ENCODE measurements around the gene NPAS2.

Gene NPAS2

DNA sequence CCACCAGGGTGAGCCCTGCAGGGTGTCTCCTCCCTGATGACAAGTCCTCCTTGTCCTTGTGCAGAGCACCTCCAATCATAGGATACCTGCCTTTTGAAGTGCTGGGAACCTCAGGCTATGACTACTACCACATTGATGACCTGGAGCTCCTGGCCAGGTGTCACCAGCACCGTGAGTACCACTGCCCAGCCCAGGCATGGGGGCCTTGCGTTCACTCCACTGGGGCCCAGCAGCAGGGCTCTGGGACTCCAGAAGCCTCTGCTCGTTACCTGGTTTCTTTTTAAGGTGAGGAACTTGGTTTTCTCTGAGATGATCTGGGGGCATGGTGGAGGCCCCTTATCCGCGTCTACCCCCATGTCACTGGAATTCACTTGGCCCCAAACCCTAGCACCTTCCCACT is 145.7 kb downstream of the NPAS2 start:
- DNase-seq (ENCODE audit: low read depth in 2 of 2) = no peak

DNA sequence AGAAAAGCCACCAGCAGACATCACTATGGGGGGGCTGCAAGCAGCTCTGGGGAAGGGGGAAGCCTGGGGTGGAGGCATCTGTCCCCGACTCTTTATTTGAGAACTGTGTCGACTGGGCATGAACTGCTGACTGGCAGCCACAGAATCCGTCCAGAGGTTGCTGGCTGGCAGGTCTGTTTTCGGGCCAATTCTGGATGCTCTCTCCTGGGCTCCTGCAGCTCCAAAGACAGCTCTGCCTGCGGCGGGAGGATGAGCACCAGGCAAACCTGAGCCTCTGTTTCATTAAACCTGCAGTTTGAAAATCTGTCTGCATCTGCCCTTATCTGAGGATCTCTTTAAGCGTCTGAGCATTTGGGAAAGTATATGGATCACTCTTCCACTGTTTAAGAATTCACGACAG is 147.8 kb downstream of the NPAS2 start:
- no peak for DNase-seq (ENCODE audit: low read depth in 2 of 2)

DNA sequence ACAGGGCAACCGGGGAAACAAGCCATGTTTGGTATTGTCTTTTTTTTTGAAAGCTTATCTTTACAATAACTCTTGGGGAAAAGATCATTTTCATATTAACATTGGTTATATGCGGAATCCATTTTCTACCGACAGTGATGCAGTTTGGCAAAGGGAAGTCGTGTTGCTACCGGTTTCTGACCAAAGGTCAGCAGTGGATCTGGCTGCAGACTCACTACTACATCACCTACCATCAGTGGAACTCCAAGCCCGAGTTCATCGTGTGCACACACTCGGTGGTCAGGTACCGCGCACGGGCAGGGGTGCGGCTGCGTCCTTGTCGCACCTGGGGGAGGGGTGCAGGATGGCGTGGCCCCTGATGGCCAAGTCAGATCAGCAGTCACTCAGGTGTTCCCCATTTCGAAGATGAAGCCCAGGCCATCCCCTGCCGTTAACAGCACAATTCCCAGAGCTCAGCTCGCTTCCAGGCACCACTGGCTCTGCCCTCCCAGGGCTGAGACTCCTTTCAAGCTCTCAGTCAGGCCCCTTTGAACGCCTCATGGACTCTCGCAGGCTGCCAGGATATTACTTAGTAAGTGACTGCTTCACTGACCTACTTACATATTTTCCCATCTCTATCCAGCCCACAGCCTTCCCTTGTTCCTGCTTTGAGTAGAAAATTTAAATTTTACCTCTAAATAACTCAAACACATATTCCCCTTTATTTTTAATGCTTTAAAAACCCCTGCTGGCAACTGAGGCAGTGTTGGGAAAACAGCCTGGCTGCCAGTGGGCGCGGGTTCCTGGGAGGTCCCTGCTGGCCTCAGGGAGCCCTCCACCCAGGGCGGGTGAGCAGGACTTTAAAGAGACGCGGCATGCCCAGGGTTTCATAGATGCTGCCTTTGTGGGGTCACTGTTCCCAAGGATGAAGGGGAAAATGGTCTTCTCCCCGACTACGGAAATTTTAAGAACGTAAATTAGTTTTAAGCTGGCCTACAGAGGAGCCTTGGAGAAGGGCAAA is 148.5 kb downstream of the NPAS2 start:
- no peak for DNase-seq (ENCODE audit: low read depth in 2 of 2)

DNA sequence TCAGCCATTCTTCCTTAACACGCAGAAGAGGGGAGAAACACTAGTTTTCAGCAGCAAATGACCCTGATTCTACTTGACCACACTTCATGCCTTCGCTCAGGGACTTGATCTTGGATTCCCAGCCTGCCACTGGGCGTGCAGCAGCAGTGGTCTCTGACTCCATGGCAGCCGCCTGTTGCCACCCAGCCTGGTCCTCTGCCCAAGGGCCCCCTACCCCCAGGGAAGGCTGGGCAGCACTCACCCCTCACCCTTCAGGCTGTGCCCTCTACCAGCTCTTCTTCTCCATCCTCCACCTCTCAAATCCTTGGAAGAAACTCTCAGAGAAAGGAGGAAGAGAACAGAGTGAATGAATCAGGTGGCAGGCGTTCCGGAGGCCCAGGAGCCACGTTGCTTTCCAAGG is 150.1 kb downstream of the NPAS2 start:
- no peak for DNase-seq (ENCODE audit: low read depth in 2 of 2)

DNA sequence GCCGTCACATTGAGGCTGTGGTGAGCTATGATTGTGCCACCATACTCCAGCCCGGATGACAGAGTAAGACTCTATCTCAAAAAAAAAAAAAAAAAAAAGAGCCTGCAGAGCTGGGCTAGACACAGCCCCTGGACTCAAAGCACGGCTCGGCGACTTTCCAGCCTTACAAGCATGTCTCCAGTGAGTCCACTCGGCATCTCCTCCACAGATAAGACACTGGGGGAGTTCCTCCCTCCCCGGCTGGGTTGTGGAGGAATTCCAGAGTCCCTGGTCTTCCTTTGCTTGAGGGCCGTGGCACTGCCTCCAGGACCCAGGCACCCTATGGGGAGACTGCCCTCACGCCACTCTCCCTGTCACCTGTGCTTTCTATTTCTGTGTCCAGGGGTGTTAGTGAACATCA is 151.3 kb downstream of the NPAS2 start:
- DNase-seq (ENCODE audit: low read depth in 2 of 2) = no peak

DNA sequence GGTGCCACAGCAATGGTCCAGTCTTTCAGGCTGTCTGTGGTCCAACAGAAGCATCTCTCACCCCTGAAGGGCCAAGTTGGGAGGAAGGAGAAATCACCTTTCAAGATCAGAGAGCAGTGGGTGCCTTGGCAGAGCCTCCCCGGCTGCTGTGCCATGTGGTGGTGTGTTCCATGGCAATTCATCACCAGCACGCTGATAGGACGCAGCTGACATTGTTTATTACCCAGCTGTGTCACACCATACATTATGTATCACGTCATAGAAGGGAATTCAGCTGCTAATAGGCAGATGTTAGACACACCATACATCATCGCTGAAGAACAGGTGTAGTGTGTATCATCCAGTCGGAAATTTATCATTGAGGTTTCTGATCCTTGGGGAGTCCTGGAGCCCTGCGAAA is 152.5 kb downstream of the NPAS2 start:
- DNase-seq (ENCODE audit: low read depth in 2 of 2) = no peak

DNA sequence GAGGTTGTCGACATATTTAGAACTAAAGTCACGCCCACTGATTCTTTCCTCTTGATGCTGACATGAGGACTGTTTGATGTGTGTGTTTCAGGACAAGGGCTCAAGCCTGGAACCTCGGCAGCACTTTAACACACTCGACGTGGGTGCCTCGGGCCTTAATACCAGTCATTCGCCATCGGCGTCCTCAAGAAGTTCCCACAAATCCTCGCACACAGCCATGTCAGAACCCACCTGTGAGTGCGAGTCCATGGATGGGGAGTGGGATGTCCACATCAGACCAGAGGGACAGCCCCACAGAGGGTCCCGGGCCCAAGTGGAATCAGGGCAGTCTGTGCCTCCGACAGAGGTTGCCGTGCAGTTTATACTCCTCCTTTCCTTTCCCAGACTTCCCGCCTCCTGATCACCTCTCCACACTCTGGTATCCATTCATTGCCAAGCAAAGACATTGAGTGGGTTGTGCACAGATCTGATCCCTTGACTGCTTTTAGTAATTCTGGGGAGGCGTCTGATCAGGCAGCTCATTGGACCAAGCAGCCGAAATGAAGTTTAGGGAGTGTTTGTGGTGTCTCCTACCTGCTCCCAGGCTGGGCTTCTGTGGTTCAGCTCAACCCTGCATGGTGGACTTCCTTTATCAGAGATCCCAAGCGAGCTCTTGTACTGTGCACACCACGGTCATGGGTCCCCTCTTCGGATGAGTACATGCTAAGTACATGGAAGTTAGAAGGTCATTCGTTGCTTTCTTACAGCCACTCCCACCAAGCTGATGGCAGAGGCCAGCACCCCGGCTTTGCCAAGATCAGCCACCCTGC is 155.0 kb downstream of the NPAS2 start:
- DNase-seq (ENCODE audit: low read depth in 2 of 2) = no peak

DNA sequence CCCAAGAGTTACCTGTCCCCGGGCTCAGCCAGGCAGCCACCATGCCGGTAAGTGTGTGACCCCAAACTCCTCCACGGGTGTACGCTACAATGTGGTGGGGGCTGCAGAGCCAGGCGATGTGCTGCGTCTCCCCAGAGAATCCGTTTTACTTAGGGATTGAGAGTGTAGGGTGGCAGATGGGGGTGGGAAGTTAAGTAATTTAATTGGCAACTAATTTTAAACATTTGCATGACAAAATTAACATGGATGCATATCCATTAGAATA is 155.5 kb downstream of the NPAS2 start:
- no peak for DNase-seq (ENCODE audit: low read depth in 2 of 2)

DNA sequence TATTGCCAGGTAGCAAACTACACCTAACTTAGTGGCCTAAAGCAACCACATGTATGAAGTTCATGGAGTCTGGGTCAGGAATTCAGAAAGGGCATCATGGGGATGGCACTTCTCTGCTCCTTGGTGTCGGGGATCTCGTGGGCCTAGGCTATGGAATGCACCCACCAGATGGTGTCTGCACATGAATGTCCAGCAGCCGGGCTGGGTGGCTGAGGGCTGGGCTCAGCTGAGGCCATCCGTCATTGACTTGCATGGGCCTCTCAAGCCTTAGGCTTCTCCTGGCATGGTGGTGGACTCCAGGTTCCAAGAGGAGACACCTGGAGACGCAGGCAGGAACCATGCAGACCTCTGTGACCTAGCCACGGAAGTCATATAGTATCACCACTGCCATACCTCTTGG is 156.1 kb downstream of the NPAS2 start:
- no peak for DNase-seq (ENCODE audit: low read depth in 2 of 2)

DNA sequence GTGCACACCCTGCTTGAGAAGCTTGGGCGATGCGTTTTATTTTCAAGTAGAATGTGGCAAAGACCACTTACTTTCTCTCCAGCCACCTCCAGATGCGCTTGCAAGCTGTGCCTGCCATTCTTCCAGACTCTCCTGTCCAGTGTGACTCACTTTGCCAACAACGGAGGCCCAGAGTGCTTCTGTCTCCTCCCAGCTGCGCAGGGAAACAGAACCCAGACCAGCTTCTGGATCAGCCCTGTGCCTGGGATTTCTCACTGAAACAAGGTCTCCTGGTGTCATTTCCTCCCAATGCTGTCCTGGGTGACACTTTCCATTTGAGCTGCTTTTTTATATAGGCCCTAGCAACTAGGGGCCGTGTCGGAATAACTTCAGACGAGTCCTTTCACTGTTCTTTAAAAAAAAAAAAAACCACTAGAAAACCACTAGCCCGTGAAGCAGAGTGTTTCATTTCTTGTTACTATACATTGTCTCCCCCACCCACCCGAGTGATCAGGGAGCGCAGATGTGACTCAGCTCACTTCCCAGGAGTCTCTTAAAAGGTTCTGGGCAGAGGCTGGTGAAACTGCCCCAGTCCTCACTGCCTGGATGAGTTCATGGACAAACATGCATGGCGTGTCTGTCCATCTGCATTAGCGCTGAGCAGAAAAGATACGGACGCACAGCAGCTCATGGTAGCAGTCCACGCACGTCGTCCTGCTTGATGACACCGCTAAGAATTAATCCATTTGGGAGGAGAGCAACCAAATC is 156.9 kb downstream of the NPAS2 start:
- no peak for DNase-seq (ENCODE audit: low read depth in 2 of 2)

DNA sequence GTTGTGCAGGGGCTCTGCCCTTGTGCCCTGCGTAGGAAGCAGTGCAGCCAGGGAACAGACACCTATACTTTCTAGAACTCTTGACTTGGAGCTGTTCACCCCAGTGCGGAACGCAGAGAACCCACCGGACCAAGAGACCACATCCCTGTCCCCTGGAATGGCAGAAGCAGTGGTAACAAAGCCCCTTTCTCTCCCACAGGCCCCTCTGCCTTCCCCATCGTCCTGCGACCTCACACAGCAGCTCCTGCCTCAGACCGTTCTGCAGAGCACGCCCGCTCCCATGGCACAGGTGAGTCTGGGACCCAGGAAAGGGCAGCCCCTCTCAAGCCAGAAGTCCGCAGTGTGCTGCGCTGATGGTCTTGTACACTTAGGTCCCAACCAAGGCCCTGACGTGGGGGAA is 157.6 kb downstream of the NPAS2 start:
- DNase-seq (ENCODE audit: low read depth in 2 of 2) = no peak

DNA sequence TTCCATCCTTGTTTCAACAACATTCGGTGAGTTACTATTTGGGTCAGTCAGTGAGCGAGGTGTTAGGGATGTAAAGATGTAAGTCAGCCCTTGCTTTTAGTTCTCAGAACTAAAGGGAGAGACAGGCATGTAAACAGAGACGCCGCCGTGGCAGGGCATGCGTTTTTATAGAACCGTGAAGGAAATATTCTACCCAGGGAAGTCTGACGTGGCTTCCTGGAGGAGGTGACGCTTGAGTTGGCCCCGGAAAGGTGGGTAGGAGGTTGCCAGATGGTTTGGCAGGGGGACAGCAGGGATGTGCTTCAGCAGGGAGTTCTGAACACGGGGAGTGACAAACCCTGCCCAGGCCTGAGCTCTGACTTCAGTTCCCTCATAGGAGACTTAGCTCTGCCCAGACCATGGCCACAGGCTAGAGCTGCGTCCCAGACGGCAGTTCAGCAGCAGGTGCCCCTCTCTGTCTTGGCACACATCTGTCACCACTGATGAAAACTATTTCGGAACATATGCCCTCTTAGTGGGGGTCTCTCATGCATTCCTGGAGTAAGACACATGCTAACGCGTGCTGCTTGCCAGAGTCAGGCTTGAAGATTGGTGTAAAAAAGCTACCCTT is 158.7 kb downstream of the NPAS2 start:
- no peak for DNase-seq (ENCODE audit: low read depth in 2 of 2)

DNA sequence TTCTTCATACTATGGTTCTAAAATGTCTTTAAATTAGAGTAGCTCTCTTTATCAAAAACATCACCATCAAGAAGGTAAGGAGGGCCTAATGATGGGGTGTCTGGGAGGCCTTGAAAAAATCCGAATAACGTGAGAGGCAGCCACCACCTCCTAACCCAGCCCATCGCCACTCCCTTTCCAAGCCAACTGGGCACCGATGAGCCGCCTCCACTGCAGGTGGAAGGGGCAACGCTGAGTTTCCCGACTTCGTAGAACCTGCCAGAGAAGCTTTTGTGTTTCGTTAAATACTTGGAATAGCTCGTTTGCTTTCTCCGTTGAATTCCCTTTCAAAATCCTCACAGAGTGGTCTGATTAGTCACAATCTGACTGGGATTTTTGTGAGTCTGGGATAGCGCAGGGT is 160.1 kb downstream of the NPAS2 start:
- no peak for DNase-seq (ENCODE audit: low read depth in 2 of 2)

DNA sequence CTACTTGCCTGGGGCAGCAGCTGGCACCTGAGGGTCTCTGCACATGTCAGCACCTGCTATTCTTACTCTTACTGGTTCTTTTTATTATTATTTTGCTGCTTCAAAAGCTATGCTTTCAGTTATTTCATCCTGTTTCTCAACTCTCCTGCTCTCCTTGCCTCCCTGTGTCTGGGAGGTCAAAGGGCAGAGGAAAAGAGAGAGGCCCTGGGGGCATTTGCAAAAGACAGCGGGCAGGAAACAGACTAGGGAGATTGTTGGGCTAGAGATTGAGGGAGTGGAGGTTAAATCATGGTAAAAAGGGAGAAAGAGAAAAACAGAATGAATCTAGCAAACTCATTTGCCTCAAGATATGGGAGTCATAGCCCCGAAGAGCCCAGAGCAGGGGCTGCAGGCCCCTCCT is 161.1 kb downstream of the NPAS2 start:
- no peak for DNase-seq (ENCODE audit: low read depth in 2 of 2)

DNA sequence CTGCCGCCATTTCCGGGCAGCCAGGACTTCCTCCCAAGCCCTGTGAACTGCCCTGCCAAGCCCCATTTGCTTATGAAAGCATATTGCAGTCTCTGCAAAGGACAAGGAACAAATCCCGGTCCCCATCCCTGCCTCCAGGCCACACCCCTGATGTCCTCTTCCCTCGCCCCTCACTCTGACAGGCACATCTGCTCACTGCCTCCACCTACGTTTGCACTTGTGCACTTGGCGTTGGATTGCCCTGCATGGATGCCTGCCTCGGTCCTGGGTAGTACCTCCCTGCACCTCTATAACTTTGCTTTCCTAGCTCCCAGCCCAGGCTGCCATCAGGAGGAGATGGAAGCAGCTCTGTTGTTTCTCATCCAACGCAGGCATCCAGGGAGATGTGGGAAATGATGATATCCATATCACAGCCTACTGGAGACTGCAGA is 162.5 kb downstream of the NPAS2 start:
- no peak for DNase-seq (ENCODE audit: low read depth in 2 of 2)

DNA sequence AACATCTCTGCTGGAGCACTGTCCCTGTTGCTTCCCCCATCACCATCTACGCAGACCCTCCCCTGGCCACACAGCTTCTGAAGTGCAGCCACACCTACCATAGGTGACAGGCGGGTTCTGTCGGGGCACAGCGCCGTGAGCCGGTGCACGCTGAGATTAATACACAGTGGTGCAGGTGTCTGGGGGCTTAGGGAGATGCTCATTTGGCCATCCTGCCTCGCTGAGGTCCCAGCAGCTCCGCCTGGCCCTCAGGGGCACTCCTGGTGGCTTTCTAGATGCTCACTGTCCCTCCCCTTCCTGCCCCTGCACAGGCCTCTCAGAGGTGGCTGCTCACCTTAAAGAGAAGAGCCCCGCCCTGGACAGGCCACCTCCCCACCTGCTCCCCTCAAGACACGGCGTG is 163.3 kb downstream of the NPAS2 start:
- DNase-seq (ENCODE audit: low read depth in 2 of 2) = no peak

DNA sequence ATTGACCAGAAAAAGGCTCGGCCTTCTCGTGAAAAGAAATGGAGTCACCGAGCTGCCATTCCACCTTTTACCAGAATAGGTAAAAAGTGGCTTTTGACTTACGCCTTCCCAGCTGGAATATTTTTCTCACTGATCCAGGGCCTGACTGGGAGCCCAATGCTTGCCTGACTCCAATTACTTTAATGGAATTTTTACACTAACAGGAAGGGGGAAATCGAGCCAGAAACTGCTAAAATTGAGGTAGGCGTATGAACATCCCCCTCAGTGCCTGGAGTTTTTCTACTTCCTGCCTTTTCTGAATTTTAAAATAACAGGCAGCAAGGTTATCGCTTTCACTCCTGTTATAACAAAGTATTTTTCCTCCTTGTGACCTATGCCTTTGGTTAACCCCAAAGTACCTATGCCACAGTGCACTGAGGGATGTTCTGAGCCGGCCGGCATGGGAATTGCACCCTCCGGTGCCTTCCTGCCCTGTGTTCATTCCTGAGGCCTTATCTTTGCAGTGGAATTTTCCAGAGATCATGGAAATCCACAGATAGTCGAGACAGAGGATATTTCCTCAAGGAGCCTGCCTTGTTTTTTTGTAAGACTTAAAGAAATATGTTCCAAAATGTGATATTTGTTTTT is 163.9 kb downstream of the NPAS2 start:
- no peak for DNase-seq (ENCODE audit: low read depth in 2 of 2)

DNA sequence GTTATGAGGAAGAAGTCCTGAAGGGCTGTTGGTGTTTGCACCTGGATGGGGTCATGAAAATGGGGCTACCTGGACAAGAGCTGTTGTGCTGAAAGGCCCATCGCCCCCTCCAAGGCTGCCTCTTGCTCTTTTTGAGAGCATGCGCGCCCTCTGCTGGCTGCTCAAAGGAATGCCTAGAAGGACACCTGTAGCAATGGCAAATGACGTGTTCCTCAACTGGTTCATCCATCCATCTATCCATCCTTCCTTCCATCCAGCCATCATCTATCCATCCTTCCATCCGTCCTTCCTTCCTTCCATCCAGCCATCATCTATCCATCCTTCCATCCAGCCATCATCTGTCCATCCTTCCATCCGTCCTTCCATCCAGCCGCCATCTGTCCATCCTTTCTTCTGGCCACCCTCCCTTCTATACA is 165.0 kb downstream of the NPAS2 start:
- DNase-seq (ENCODE audit: low read depth in 2 of 2) = peak; percentile 43 to 67

DNA sequence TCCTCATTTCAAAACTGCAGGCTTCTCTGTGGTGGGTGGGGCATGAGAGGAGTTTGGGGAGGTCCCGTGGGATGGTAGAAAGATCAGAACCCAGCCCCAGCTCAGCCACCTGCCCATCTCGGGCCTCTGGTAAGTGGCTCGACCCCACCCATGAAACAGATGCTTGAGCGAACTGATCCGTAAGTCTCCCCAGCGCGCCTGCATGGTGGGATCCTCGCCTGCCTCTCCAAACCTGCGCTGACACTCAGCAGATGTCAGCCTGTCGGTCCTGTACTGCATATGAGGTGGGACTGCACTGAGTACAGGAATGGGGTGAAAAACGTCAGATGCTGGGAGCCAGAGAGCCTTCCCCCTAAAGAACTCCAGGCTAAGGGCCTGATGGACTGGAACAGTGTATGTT is 166.2 kb downstream of the NPAS2 start:
- no peak for DNase-seq (ENCODE audit: low read depth in 2 of 2)

DNA sequence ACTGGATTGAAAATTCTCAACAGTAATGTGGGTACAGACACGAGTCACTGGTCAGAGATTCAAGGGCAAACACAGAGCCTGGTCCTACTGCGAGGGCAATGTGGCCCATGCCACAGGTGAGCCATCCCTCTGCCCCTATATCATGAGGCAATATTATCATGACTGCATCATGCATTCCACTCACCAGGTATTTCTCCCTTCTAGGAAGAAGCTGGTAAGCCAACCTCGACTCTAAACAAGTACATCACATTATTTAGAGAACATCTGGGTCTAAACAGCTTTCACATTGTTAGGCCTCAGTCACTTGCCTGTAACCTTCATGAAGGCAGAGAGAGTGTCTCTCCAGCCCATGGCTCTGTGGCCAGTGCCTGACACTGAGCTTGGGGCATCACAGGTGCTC is 167.6 kb downstream of the NPAS2 start:
- no peak for DNase-seq (ENCODE audit: low read depth in 2 of 2)

DNA sequence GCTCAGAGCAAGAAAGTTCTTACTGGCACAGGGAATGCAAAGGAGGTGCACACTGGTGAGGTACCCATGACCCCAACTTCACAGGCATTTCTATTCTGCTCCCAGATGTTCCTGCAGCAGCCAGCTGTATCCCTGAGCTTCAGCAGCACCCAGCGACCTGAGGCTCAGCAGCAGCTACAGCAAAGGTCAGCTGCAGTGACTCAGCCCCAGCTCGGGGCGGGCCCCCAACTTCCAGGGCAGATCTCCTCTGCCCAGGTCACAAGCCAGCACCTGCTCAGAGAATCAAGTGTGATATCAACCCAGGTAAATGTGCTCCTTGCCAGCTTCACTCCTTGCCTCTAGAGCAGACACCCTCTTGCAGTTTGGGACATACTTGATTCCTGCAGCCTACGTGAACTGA is 168.0 kb downstream of the NPAS2 start:
- DNase-seq (ENCODE audit: low read depth in 2 of 2) = no peak

Measured in stimulated activated CD4-positive, alpha-beta T cell treated with anti-CD3 and anti-CD28 coated beads, Interleukin-1b, Interleukin-23, amount 100 ng/mL, for 1 hour (primary cell).